Kidney tubule cell (primary cell): Measurements from ENCODE around the gene GRID1.

Experiments used
- DNase-seq: peaks from one replicate; pipeline ENCODE4 v3.0.0-alpha.2; 2018; ENCODE audit warnings: low spot score

Gene GRID1

DNA sequence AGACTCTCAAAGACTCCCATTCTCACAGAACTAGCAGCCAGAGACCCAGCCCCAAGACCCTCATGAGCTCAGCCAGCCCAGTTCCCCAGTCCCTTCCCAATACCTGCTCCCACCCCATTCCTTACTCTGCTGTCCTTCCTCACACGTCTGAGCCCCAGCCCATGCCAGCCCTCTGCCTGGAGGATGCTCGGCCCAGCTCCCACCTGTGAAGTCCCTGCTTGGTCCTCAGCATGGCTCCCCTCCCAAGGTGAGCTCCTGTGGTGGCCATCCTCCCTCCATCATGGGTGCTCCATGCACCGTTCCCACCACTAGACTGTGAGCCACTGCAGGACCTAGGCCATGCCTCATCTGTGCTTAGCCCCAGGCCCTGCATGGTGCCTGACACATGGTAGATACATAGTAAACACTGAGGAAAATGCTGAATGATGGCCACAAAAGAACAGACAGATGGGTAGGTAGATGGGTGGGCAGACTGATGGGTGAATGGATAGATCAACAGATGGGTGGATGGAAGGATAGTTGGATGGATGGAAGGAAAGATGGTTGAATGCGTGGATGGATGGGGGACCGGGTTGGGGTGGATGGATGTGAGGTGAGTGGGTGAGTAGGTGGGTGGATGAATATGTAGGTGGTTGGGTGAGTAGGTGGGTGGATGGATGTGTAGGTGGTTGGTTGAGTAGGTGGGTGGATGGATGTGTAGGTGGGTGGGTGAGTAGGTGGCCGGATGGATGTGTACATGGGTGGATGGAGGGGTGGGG lies 138.9 kb downstream of the GRID1 start:
- no peak for DNase-seq

DNA sequence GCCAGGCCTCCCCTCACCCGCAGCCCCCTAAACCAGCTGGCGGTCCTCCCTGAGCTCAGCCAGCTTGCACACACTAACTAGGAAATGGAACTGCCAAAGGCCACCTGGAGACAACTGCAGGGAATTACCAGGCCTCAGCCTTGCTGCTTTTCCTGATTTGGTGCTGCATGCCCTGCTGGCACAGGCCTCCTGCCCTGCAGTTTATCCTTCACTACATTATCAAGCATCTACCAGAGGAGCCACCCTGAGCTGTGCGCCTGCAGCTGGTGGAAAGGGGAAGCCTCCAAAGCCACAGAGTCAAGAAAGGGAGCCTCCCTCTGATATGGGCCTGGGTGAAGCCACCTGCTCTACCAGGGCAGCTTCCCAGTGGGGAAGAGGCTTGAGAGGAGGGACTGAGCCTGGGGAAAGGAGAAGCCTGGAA lies 139.8 kb downstream of the GRID1 start:
- DNase-seq = no peak

DNA sequence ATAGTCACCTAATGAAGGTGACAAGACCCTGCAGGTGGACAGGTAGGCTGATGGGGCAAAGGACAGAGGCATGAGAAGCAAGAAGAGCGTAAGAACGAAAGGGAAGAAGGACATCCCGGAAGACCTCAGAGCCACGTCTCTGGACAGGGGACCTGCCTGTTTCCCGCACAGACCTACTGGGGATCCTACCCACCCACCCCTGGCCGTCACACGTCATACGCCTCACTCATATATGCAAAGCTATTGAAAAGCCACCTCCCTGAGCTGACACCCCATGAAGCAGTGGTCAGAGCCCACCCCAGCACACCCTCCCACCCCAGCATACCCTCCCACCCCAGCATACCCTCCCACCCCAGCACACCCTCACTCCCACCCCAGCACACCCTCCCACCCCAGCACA lies 140.6 kb downstream of the GRID1 start:
- no peak for DNase-seq

DNA sequence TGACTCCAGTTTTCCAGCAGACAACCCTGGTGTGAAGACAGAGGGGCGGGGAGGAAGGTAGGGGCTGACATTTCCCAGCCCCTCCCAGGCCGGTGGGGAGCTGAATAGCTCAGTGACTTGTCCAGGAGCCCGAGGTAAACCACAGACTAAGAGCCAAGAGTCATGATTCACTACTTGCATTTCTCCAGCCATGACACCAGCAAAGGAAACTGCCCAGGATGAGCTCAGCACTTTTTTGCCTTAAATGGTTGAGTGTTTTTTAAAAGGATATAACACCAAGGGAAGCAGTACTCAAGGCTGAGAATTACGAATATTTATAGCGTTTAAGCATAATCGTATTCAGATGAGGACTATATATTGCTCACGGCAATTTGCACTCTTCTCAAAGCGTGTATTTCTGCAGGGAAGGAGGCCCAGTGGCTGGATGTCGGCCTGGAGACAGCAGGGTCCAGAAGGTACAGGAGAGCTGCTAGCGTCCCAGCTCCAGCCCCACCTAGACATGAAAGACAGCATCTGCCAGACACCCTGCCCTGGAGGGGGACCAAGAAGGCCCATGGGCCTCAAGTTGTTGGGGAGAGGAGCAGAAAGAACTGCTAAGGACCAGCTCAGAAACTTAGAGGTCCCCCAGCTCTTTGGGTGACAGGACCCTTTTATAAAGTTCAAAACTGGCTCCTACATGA lies 141.4 kb downstream of the GRID1 start:
- peak; percentile 94 for DNase-seq

DNA sequence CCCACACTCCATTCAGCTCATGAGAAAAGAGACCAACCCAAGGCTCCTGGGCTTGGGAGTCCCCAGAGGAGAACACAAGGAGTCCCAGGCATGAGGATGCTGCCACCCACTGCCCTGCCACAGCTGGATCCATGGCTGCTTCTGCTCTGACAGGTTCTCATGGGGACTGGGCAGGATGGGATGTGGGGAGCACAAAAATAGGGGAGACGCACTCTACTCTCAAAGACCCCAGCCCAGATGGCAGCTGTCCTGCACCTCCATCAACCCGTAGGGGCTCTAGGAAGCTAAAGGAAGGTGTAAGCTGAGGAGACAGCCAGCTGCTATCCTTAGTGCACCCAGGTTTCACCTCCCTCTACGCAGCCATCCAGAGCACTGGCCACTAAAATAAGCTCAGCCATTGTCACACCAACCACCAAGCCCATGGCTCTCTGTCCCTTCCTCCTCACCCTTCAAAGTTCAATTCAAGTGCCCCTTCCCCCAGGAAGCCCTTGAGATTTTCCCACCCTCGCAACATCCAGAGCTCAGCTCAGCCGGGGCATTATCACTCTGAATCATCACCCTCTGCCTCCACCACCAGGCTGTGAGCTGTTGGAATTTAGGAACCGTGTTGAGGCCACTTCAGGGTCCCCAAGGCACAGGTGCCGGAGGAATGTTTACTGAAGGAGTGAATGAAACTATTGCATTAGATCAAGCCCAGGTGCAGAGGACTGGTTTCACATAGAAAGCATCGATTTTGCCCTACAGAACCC lies 142.1 kb downstream of the GRID1 start:
- DNase-seq = peak; percentile 82

DNA sequence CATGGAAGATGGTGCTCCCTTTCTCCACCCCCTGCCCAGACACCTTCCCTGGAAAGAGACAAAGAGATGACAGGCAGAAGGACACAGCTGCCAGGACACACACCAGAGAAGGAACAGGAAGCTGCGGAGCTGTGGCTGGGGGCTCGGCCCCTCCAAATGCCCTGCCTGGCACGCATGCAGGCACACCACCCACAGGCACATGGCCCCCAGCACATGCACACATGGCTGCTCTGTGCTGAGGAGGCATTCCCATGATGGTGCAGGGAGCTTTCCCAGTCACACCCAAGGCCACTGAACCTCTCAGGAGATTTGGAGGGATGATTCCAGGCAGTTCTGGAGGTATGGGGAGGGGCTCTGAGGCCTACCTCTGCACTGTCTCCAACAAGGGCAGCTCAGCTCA lies 143.3 kb downstream of the GRID1 start:
- no peak for DNase-seq

DNA sequence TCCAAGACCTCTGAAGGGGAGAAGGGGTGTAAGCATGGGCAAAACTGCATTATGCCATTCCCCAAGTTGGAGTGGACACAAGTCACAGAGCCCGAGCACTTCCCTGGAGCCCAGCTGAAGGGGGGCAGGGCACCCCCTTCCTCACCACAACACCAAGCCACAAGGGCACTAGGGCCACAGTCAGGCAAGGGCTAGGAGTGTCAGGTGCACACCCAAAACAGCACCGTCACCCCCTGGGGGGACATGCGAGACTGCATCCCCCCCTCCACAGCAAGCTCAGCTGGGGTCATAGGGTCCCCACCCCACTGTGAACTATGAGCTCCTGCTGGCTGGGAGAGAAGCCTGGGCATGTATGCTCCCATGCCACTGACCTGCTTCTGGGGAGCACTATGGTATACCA lies 143.9 kb downstream of the GRID1 start:
- no peak for DNase-seq

DNA sequence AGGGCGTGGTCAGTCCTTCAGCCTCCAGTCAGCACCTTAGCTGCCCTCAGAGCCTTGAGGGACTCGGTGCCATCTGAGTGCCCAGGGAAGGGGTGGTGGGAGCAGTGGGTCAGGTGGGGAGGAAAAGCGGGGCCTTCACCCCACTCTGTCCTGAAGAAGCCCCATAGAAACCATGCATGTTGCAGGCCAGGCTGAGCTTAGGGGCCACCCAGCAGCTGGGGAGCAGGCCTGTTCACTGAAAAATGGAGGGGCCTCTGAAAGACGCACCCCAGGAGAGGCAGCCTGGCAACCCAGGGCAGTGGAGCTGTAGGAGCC lies 144.3 kb downstream of the GRID1 start:
- no peak for DNase-seq

DNA sequence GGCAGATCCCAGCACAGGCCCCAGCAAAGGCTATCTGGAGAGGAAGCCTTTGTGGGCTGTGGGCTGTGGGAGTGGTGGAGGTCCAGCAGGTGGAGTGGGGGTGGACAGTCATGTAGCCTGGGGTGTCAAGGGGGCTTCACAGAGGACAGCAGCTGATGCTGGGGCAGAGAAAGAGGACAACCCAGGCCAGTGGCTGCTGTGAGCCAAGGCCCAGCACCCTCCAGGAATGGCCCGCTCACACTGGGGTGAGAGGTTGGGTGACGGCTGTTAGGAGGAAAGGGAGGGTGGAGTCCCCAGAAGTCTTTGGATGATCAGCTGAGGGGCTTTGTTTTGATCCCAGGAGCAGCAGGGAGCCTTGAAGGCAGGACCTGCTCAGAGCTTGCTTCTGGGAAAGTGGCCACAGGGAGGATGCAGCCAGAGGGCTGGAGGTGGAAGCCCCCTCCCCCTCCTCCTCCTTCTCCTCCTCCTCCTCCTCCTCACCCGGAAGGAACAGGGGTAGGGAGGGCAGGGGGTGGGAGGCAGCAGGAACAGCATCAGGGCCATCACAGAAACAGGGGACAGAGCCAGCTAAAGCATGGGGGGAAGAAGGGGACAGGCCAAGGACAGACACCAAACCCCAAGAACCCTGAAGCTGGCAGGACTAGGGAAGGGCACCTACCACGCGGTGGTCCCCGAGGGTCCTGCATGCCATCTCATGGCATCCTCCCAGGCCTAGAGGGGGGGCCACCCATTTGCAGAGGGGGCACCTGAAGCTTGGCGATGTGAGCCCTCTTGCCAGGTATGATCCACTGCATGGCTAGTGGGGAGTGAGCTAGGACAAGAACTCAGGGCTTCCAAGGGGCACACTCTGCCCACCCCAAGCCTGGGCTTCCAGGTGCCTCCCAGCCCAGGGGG lies 144.9 kb downstream of the GRID1 start:
- DNase-seq = no peak

DNA sequence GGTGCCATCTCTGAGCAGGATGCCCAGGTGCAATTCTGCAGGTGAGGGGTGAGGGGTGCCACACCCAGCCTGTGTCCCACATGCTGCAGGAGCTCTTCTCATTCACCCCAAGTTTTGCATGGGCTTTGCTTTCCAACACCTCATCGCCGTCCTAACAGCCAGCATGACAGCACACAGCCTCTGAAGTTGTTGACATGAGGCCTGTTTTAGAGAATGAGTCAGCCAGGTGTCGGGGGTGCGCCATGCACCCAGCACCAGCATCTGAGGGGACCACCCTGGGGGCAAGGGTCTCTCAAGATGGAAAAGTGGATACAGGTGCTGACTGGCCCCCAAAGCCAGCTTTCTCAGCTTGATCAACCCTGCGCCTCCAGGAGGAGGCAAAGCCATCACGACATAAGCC lies 146.0 kb downstream of the GRID1 start:
- no peak for DNase-seq

DNA sequence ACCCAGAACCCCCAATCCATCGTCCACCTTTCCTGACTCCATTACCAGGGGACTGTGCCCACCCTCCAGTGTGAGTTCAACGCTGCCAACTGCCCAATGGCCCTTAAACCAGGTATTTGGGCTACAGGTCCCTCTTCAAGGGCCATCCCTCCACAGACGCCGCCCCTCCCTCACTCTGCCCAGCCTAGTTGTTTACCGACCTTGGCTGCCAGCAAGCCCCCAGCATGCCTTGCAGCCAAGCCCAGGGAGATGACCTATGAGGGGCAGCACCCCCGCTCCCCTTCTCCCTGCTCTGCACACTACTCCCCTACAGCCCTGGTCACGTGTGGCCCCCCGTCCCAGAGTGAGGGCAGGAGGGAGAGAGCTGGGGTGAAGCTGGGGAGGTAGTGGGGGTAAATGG lies 147.3 kb downstream of the GRID1 start:
- no peak for DNase-seq

DNA sequence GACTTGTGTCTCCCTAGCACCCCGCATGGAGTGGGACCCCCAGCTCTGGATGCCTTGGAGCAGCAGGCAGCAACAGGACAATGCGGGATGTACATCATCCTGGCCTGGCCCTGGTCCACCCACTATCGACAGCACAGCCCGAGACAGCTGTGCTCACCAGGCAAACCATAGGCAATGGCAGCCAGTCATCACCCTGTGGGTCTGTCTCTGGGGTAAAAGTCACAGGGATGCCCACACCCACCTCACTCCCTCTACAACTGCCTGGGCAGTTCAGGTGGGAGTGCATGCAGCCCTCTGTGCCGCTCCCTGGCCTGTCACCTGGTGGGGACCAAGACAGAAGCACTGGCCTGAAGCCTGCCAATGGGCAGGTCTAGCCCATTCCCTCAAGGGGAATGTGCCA lies 147.8 kb downstream of the GRID1 start:
- no peak for DNase-seq

DNA sequence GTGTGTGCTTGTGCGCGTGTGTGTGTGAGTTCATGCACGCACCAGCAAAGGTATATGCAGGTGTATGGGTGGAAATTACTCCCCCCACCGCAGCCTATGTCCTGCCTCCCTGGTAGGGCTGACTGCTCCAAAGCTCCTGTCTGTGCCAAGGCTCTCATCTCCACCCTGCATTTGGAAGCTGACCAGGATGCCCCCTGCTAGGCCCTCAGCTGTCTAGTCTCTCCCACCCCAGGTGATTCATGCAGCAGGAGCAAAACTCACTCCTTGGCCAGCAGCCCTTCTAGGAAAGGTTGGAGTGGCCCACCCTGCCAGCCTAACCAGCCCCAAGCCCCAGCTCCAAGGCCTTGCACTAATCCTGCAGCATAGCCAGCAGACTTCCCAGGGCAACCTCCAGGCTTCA lies 148.4 kb downstream of the GRID1 start:
- DNase-seq = no peak

DNA sequence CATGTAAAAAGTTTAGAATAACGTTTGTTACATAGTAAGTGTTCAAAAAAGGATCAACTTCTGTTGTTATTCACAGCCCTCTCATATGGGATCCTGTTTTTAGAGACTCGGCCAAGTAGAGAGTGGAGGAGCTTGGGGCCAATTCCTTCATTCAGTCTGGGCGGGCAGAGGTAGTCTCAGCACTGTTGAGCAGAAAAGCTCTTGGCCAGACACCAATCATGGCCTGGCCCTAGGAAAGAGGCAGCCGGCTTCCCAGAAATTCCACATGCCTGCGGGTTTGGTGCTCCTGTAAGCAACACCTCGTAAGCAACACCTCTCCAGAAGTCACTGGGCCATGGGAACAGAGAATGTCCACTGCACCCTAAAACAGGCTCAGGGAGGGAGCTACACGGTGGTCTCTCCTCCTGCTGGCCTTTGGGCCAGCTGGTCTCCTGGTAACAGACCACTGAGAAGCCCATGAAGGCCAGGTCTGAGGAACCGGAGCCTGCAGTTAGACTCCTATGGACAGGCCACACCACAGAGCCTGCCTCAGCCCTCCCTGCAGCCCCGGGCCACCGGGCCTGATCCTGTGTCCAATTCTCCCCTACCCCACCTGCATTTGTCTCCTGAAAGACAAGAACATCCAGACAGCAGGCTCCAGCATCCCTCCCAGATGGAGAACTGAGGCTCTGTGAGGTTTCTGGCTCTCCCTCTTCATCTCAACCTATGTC lies 149.1 kb downstream of the GRID1 start:
- no peak for DNase-seq

DNA sequence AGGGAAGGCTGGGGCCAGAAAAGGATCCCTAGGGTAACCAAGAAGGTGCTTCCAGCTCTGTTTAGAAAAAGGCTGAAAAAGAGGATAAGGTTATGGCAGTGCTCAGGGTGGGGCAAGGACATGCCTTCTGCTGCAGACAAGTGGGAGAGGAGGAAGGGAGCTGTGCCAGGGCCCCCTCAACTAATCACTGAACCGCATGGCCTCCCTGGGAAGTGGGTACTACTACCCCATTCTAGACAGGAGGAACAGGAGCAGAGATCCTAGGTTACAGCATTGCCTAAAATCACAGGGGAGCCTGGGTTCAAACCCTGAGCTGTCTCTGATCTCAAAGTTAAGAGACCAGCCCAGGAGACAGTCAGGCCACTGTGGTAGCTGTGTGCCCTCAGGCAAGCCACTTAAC lies 149.7 kb downstream of the GRID1 start:
- DNase-seq = no peak

DNA sequence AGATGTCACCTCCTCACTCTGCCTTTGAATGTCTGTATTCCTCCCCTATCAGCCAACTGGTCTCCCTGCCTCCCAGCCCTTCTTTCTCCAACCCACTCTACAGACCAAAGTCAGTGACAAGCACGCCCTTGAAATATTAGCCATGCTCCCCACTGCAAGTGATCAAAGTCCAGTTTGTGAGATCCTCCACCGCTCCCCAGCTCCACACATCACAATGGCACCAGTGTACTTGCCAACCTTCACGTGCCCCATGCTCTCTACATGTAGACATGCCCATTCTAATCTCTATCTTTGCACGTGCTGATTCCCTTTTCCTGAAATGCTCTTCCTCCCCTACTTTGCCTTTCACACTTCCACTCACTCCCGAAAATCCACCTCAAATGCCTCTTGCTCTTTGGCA lies 150.9 kb downstream of the GRID1 start:
- no peak for DNase-seq

DNA sequence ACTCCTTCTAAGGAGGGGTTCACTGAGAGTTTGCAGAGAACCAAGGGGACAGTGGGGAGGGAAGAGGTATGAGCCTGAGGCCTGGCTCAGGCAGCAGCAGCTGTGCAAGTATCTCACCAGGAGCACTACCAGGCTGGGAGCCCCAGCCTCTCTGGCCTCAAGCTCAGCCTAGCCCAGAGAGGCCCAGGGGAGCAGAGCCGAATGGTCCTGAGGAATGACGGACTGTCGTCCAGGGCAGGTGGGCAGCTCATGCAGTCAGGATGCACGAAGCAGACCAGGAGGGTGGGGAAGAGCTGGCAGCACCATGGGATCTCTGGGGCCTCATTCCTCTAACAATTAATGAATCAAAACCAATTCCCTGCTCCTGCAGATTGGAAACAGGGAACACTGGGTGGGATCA lies 151.5 kb downstream of the GRID1 start:
- DNase-seq = no peak

DNA sequence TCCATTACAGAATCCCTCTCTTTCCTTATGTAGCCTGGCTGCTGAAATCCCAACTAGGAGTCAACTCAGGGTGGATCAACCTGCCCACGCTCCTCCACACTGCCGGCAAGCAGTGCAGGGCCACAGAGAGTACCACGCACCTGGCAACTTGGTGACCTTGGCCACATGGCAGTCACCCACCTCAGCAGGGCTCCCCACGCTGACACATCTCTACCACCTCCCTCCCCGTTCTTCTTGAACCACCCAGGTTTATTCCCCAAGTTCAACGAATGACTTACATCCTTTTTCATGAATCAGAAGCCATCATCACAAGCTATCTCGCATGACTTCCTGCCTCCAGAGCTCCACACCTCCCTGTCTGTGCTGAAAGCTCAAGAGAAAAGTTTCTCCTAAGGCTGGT lies 153.4 kb downstream of the GRID1 start:
- no peak for DNase-seq

DNA sequence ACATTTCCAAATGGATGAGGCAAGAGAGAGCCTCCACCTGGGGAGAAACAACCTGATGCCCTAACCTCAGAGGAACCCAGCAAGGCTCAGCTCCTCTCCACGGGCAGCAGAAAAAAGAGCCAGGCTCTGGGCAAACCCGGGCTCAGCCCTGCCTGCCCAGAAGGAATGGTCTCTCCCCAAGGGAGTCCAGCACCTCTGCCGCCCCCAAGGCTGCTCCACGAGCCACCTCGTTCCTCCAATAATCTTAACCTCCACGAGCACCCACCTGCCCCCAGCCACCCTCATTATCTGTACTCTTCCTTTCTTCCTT lies 154.2 kb downstream of the GRID1 start:
- DNase-seq = no peak

DNA sequence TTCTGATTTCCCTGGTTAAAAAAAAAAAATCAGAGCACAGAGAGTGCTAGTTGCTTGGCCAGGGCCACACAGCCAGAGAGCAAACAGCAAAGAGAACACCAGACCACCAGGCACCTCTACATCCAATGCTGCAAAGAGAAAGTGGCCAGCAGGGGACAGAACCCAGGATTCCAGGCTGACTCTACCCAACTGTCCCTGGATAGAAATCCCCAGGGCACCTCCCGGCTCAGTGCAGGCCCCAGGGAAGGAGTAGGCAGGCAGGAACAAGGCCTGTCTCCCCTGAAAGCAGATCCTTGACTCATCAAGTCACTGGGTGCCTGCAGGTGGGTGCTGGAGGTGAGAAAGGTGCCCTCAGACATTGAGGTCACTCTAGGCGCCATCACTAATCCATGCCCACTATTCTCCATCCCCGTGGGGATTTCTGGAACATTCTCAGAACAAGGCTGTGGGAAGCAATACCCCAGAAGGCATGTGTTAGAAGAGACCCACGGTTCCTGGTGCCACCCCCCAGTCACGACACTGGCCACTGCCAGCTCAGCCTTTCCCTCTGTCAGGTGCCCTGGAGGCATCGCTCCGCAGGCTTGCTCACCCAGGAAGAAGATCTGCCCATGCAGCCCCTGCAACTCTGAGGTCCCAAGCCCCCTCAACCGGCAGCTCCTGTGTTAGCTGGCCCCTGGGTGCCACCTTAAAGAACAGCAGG lies 154.8 kb downstream of the GRID1 start:
- no peak for DNase-seq

DNA sequence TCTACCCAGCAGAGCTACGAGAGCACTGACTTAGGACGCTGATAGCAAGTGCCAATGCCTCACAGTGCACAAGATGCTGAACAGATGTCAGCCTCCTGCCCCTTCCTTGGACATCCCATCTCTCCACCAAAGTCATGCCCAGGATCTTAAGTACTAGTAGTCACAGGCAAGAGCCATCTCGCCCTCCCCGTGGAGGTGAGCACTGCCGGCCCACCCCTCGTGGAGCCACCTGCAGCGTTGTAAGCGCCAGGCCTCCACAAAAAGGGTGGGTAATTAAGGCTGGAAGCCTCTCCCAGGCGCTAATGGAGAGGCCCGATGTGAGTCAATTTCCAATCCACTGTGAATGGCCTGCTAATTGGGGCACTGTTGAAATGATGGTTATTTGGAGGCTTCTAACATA lies 156.2 kb downstream of the GRID1 start:
- no peak for DNase-seq
